ENCODE results near the gene PITPNC1.
"Not testable (repeated sequence)": the region's sequence is repeated elsewhere in the genome, so short reads cannot be mapped to it uniquely, and the experiment has no call there.

- not testable (repeated sequence) for TF ChIP-seq CTCF (IDR thresholded peaks at IDR 0.05; ENCODE audit: low read length); EZH2 (IDR thresholded peaks at IDR 0.05; ENCODE audit: borderline replicate concordance, low read length)
Observed at GRCh38 chr17:67702861-67703260, 325.8 kb downstream of the PITPNC1 start.

Data from OCI-LY1 (cell line).